ENCODE data around the gene TYMP.
"Not testable (repeated sequence)": the region's sequence is repeated elsewhere in the genome, so short reads cannot be mapped to it uniquely, and the experiment has no call there.

TYMP gene

DNA sequence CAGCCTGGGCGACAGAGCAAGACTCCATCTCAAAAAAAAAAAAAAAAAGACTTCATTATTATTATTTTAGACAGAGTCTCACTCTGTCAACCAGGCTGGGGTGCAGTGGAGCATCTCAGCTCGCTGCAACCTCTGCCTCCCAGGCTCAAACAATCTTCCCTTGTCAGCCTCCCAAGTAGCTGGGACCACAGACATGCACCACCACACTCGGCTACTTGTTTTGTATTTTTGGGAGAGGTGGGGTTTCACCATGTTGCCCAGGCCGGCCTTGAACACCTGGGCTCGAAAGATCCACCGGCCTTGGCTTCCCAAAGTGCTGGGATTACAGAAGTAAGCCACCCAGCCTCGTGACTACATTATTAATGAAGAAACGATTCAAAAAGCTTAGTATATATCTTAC is 5.3 kb upstream of the TYMP start:
- no peak overlapping the region for H3K27ac Mint-ChIP-seq
- no peak for DNase-seq (ENCODE audit: low spot score in 2 of 2)
- ATAC-seq, result no peak
- no peaks in the 10 kb centered on the region for H3K9me3 Mint-ChIP-seq
- H3K36me3 Mint-ChIP-seq, result peaks cover 27% of the 10 kb centered on the region
- no peak overlapping the region for H3K4me3 Mint-ChIP-seq
- peaks cover 34% of the 10 kb centered on the region for H3K4me1 Mint-ChIP-seq

DNA sequence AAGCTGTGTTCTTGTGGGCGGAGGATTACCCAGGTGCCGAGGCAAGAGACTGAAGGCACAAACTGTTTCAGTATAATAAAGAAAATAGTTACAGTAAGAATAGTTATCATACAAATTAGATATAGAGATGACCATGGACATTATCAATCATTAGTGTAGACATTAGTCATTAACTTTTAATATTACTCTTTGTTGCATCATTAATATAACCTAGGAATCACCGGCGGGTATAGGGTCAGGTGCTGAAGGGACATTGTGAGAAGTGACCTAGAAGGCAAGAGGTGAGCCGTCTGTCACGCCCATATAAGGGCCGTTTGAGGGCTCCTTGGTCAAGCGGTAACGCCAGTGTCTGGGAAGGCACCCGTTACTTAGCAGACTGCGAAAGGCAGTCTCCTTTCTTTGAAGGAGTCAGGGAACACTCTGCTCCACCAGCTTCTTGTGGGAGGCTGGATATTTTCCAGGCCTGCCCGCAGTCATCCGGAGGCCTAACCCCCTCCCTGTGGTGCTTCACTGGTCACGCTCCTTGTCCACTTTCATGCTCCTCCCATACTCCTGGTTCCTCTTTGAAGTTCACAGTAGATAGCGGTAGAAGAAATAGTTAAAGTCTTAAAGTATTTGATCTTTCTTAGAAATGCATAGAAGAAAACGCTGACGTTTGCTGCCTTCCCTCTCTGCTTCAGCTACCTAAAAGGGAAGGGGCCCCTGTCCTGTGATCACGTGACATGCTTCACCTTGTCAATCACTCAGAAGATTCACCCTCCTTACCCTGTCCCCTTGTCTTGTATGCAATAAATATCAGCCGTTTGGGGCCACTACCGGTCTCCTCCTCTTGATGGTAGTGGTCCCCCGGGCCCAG is 4.3 kb upstream of the TYMP start:
- peak overlapping the region; percentile 93 for H3K4me3 Mint-ChIP-seq
- peaks cover 19% of the 10 kb centered on the region for H3K36me3 Mint-ChIP-seq
- peak overlapping the region; percentile 100 for H3K27ac Mint-ChIP-seq
- peaks cover 25% of the 10 kb centered on the region for H3K4me1 Mint-ChIP-seq
- not testable (repeated sequence) for ATAC-seq; H3K9me3 Mint-ChIP-seq; DNase-seq (ENCODE audit: low spot score in 2 of 2)

DNA sequence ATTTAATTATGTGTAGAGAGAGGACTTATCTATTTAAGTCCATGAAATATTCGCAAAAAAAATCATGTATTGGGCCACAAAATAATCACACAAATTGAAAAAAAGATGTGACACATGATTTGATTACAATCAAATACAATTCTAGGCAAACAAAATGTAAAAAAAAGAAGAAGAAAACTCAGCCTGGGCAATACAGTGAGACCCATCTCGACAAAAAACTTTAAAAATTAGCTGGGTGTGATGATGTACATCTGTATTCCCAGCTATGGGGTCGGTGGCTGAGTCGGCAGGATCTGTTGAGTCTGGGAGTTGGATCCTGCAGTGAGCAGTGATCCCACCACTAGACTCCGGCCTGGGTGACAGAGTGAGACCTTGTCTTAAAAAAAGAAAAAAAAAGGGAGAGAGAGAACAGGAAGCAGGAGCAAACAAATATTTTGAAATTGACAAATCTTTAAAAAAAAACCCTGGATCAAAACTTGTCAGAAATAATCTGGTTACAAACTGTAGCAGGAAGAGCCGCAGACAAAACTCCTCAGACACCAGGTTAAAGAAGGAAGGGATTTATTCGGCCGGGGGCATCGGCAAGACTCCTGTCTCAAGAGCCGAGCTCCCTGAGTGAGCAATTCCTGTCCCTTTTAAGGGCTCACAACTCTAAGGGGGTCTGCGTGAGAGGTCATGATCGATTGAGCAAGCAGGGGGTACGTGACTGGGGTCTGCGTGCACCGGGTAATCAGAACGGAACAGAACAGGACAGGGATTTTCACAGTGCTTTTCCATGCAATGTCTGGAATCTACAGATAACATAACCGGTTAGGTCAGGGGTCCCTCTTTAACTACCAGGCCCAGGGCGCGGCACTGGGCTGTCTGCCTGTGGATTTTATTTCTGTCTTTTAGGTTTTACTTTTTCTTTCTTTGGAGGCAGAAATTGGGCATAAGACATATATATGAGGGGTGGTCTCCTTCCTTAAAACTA is 3.3 kb upstream of the TYMP start:
- Mint-ChIP-seq H3K36me3 (peaks cover 12% of the 10 kb centered on the region), H3K27ac (peak overlapping the region; percentile 100), H3K9me3 (no peaks in the 10 kb centered on the region), H3K4me3 (peak overlapping the region; percentile 93), H3K4me1 (peaks cover 27% of the 10 kb centered on the region)
- DNase-seq (ENCODE audit: low spot score in 2 of 2) (no peak), ATAC-seq (no peak)

DNA sequence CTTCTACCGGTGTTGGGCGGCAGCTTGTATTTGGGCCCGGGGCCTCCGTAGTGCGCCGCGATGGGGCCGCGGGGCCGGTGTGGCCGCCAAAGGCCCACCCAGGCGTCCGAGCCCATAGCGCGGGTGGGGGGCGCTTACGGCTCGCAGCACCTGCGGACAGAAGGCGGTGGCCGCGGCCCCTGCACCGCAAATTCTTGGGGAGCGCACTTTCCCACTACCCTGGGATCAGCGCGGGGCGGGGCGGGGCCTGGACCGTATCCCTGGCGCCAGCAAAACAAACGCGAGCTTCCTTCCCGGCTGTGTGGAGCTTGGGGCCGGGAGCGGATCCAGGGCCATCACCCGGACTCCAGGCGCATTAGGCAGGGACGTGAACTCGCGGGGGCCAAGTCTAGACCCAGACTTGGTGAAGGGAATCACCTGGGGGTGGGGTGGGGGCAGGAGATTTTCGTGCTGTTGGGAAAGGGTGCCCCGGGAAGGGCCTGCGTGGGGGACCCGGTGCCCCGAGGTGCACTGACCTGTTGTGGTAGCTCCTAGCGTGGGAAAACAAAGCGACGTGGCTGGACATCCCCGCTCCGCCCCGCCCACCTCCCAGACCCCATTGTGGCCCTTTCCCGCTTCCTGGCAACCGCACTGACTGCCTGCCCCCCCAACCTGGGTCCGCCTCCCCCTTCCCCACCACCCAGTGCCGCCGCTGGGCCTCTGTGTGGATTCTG is 2.3 kb upstream of the TYMP start:
- peak overlapping the region; percentile 100 for H3K27ac Mint-ChIP-seq
- DNase-seq (ENCODE audit: low spot score in 2 of 2), result no peak
- peak overlapping the region; percentile 93 for H3K4me3 Mint-ChIP-seq
- H3K36me3 Mint-ChIP-seq, result peaks cover 19% of the 10 kb centered on the region
- no peak for ATAC-seq
- peaks cover 32% of the 10 kb centered on the region for H3K4me1 Mint-ChIP-seq
- H3K9me3 Mint-ChIP-seq, result no peaks in the 10 kb centered on the region

DNA sequence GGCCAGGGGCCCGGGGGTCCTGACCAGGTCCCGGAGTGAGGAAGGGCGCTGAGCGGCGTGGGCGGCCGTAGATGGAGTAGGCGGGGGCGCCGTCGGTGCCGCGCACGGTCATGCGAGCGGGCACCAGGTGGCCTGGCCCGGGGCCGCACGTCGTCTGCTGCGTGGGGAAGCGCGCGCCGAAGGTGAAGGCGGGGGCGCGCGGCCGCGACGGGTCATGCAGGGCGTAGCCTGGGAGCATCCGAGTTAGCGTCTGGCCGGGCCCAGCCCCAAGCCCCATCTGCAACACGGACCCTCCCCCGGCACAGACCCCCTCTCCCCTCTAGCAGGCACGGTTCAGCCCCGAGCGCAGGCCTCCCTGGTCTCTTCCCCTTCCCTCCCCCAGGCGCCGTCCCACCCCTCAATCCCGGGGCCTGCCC is 1.7 kb upstream of the TYMP start:
- peak; percentile 71 for ATAC-seq
- H3K27ac Mint-ChIP-seq, result peak overlapping the region; percentile 100
- H3K9me3 Mint-ChIP-seq, result no peaks in the 10 kb centered on the region
- peak; percentile 61 to 84 for DNase-seq (ENCODE audit: low spot score in 2 of 2)
- H3K4me1 Mint-ChIP-seq, result peaks cover 37% of the 10 kb centered on the region
- H3K36me3 Mint-ChIP-seq, result peaks cover 25% of the 10 kb centered on the region
- peak overlapping the region; percentile 93 for H3K4me3 Mint-ChIP-seq

DNA sequence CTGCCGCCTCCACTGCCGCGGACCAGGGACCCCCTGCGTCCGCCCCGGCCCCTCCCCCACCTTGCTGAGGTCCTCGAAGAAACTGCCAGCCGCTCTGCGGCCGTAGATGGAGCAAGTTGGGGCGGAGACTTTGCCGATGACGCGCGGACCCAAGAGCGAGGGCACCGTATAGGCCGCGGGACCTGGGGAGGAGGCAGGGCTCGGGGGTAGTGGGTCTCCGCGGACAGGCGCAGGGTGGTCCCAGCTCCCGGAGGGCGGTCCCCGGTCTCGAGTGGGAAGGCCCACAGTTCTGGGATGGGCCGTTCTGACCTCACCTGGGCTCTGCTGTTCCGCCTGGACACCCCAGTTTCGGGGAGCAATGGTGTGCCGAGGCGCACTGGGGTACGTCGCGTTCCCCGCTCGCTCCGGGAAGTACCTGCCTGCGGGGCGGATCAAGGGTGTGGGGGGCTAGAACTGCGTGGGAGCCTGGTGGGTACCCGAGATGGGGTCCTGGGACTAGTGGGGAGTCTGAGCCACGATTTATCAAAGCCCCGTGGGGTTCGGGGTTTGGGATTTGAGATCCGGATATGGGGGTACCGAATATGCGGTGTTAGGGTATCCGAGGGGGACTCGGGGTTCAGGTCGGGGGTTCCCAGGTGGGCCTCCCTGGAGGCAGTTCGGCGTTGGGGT is 1.2 kb upstream of the TYMP start:
- peaks cover 38% of the 10 kb centered on the region for H3K4me1 Mint-ChIP-seq
- no peaks in the 10 kb centered on the region for H3K9me3 Mint-ChIP-seq

DNA sequence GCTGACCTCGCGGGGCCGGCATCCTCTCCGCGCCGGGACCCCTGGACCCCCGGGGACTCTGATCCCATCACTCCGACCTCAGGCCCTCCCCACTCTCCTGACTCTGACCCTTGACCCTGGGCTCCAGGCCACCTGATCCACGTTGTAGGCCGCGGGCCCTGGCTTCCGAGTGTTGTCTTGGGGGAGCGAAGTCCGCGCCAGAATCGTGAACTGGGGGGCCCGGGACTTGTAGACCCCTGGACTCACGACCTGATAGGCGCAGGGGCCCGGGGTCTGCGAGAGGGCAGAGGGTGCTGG is 716 bp upstream of the TYMP start:
- peak overlapping the region; percentile 93 for H3K4me3 Mint-ChIP-seq
- peaks cover 38% of the 10 kb centered on the region for H3K4me1 Mint-ChIP-seq
- H3K27ac Mint-ChIP-seq, result peak overlapping the region; percentile 100
- DNase-seq (ENCODE audit: low spot score in 2 of 2), result no peak
- peak; percentile 2 for ATAC-seq
- H3K36me3 Mint-ChIP-seq, result peaks cover 33% of the 10 kb centered on the region
- no peaks in the 10 kb centered on the region for H3K9me3 Mint-ChIP-seq

More for the DNA sequence above, 1.2 kb upstream of the TYMP start:
- peak; percentile 68 for ATAC-seq
- DNase-seq (ENCODE audit: low spot score in 2 of 2), result peak; percentile 75 to 94
- Mint-ChIP-seq H3K4me3 (peak overlapping the region; percentile 93), H3K27ac (peak overlapping the region; percentile 100), H3K36me3 (peaks cover 29% of the 10 kb centered on the region)

DNA sequence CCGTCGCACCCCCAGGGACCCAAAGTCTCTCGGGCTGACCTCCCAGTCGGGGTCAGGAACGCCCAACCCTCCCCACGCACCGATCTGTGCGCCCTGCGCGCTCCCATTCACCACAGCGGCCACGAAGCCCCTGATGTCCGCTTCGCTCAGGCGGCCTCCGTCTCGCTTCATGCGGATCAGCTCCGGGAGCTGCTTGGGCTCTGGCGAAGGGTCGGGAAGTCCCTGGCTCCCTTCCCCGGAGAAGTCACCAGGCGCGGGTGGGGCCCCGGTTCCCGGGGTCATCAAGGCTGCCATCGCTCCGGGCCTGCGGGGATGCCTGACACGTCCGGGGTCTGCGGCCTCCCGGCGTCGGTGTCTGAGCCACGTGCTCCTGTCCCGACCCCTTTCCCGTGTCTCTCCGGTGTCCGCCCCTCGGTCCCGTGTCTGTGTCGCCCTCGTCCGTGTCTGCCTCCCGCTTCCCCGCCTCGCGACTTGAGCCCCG is 356 bp downstream of the TYMP start:
- DNase-seq (ENCODE audit: low spot score in 2 of 2), result no peak
- peaks cover 45% of the 10 kb centered on the region for H3K4me1 Mint-ChIP-seq
- peak overlapping the region; percentile 93 for H3K4me3 Mint-ChIP-seq
- H3K36me3 Mint-ChIP-seq, result peaks cover 43% of the 10 kb centered on the region
- H3K27ac Mint-ChIP-seq, result peak overlapping the region; percentile 95
- no peaks in the 10 kb centered on the region for H3K9me3 Mint-ChIP-seq
- no peak for ATAC-seq

DNA sequence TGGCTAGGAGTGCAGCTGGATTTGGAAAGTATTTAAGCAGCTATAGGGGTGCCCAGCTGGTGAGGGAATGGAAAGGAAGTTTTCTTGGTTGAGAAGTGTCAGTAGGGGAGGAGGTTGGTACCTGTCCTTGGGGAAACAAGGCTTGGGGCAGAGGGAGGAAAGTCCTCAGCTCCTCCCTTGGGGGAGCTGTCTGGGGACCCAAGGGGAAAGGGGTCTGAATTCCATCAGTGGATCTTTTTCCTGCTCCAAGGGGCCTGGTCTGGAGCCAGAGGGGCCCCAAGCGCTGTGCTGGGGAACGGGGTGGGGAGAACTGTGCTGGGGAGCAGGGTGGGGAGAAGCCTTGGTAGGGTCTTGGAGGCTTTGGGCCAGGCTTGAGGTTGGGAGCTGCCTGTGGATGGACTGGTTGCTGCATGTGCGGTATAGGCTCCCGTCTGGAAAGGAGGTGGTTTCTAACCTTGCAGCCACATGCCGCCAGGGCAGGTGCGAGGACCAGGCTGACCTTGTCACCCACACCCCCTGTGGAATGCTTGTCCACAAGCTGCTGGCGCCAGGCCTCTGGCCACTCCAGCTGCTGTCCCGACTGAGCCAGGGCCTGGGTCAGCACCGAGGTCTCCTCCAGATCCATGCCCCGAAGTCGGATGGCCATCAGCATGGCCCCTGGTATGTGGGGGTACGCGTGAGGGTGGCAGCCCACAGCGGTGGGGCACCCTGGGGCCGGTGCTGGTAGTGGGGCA is 963 bp downstream of the TYMP start:
- peaks cover 49% of the 10 kb centered on the region for H3K36me3 Mint-ChIP-seq
- no peak for ATAC-seq
- DNase-seq (ENCODE audit: low spot score in 2 of 2), result peak in 1 of 2 donors; percentile 56
- H3K27ac Mint-ChIP-seq, result peak overlapping the region; percentile 95
- H3K4me3 Mint-ChIP-seq, result peak overlapping the region; percentile 93
- H3K9me3 Mint-ChIP-seq, result no peaks in the 10 kb centered on the region
- H3K4me1 Mint-ChIP-seq, result peaks cover 49% of the 10 kb centered on the region

DNA sequence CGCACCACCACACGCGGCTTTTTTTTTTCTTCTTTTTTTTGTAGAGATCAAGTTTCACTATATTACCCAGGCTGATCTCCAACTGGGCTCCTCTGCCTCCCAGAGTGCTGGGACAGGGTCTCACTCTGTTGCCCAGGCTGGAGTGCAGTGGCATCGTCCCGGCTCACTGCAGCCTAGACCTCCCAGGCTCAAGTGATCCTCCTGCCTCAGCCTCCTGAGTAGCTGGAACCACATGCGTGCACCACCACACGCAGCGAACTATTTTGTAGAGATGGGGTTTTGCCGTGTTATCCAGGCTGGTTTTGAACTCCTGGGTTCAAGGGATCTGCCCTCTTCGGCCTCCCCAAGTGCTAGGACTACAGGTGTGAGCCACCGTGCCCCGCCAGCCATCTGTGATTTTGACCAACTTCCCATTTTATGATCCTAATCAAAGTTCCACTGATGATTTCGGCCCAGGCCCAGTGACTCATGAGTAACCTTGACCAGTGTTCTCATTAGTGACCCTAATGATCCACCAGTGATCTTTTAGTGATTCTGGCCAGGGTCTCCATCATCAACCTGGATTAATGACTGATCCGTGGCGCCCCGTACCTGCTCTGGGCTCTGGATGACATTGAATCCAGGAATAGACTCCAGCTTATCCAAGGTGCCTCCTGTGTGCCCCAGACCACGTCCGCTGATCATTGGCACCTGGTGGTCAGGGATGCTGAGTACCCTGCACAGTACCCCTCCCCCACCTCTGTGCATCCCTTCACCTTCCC is 1.7 kb downstream of the TYMP start:
- Mint-ChIP-seq H3K27ac (peak overlapping the region; percentile 95), H3K36me3 (peaks cover 57% of the 10 kb centered on the region), H3K4me3 (peak overlapping the region; percentile 93), H3K9me3 (no peaks in the 10 kb centered on the region), H3K4me1 (peaks cover 51% of the 10 kb centered on the region)
- no peak for ATAC-seq
- peak in 1 of 2 donors; percentile 51 for DNase-seq (ENCODE audit: low spot score in 2 of 2)

DNA sequence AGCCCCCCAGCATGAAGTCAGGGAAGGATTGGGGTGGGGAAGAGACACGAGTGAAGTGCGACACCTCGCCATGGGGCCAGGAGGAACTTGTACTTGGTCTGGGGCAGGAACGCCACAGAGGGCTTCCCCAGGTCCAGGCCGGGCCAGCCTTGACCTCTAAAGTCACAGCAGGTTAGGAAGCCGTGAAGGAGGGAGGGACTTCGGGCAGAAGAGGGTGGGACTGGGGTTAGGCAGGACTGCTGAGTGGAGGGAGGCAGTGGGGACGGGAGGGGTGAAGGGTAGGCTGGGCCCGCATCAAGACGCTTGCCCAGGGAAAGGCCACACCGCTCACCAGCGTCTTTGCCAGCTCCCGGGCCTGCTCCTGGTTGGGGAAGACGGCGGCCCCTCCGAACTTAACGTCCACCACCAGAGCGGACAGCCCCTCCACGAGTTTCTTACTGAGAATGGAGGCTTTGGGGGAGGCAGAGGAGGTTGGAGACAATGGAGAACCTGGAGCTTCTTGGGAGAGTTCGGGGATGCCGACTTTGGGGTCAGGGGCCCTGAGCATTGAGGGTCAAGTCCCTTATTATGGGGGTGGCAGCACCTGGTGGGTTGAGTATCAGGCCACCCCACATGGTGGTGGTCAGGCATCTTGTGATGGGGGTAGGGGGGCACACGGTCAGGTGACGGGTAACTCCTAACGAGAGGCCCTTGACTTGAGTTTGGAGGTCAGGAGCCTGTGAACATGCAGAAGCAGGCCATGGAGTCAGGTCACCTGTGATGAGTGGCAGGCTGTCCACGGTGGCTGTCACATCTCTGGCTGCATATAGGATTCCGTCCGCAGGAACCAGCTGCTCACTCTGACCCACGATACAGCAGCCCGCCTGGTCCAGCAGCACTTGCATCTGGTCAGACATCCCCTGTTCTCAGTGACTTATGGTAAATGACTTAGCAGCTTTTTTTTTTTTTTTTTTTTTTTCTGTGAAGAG is 2.7 kb downstream of the TYMP start:
- DNase-seq (ENCODE audit: low spot score in 2 of 2), result peak; percentile 5 to 84
- ATAC-seq, result peak; percentile 3
- H3K4me1 Mint-ChIP-seq, result peaks cover 47% of the 10 kb centered on the region
- no peaks in the 10 kb centered on the region for H3K9me3 Mint-ChIP-seq
- H3K4me3 Mint-ChIP-seq, result peak overlapping the region; percentile 93
- peaks cover 65% of the 10 kb centered on the region for H3K36me3 Mint-ChIP-seq
- peak overlapping the region; percentile 95 for H3K27ac Mint-ChIP-seq

DNA sequence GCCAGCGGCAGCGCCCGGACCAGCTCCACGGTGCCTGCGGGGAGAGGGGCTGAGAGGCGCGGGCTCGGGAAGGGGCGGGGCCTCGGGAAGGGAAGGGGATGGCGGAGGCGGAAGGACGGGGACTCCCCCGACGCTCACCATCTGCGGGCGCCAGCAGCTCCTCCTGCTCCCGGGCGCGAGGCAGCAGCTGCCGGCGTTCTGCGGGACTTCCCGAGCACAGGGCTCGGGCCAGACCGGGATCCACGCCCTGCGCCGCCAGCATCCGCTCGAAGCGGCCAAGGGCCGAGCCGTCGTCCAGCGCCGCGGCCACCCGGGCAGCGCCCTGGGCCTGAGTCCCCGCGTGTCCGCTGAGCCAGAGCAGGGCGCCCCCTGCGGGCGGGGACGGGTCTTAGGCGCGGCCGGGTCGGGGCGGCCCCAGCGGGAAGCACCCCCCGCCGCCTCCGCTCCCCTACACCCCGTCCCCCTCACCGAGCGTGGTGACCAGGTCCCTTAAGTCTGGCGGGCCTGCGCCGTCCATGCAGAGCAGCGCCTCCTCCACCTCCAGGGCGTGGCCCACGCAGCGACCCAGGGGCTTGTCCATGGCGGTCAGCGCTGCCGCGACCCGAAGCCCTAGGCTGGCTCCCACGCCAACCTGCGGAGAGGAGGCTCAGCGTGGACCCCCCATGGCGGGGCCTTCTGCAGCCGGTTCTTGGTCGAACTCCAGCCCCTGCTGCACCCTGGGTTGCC is 3.5 kb downstream of the TYMP start:
- peak; percentile 86 to 94 for DNase-seq (ENCODE audit: low spot score in 2 of 2)
- H3K27ac Mint-ChIP-seq, result peak overlapping the region; percentile 95
- no peaks in the 10 kb centered on the region for H3K9me3 Mint-ChIP-seq
- peaks cover 72% of the 10 kb centered on the region for H3K36me3 Mint-ChIP-seq
- H3K4me3 Mint-ChIP-seq, result peak overlapping the region; percentile 93
- peaks cover 47% of the 10 kb centered on the region for H3K4me1 Mint-ChIP-seq
- peak; percentile 58 for ATAC-seq

Data from stimulated activated effector memory CD8-positive, alpha-beta T cell treated with anti-CD3 and anti-CD28 coated beads, Interleukin-12 subunit alpha, Interleukin-12 subunit beta, amount 100 ng/mL, for 72 hours (primary cell).